Bronchial epithelial cell (primary cell): ENCODE data around the gene SCUBE1. TPM values are rescaled to one million over a fixed set of nuclear protein-coding genes. Genes with fewer than 3 reads are reported as not detected.

Source experiments
- DNase-seq: peaks from one replicate; pipeline ENCODE4 v3.0.0-alpha.2; 2010; ENCODE audit warnings: low read depth
- FAIRE-seq: peaks from 2 replicates; lab custom pipeline; 2011; peaks lifted over from hg19 to GRCh38; lab: Jason Lieb, UNC
- H3K27me3 ChIP-seq: 2 replicates; pipeline ENCODE4 v1.5.1; 2011; ENCODE audit warnings: low read length; ENCODE audit not compliant: control insufficient read depth, insufficient read depth
- H3K36me3 ChIP-seq: 2 replicates; pipeline ENCODE4 v1.5.1; 2011; ENCODE audit warnings: low read length; ENCODE audit not compliant: control insufficient read depth, insufficient read depth
- H3K4me3 ChIP-seq: 2 replicates; pipeline ENCODE4 v1.5.1; 2011; ENCODE audit warnings: mild to moderate bottlenecking, low read depth, low read length, control low read depth
- CTCF ChIP-seq: IDR thresholded peaks from 2 replicates; pipeline ENCODE4 v1.5.1; 2011; ENCODE audit warnings: mild to moderate bottlenecking, moderate library complexity, low read length, control low read depth, inconsistent platforms; ENCODE audit not compliant: insufficient read depth, severe bottlenecking
- total RNA-seq: library from RNA; depleted of rRNA; stranded (reverse); fragments of >200 nt; gene quantifications from 2 replicates; pipeline ENCODE4 v1.2.1, GENCODE V29; 2014

The SCUBE1 gene
- total RNA-seq, 1 donor from 2014 or later: under 0.01 TPM

- Histone ChIP-seq H3K4me3 (no peak overlapping the region), H3K36me3 (no peaks in the 10 kb centered on the region), H3K27me3 (peaks cover 7% of the 10 kb centered on the region)
- TF ChIP-seq CTCF: no peak
- no peak for DNase-seq
- FAIRE-seq: no peak
These were observed 111.5 kb downstream of the SCUBE1 start for GRCh38 chr22:43231724-43232034.

- peak; percentile 25 for DNase-seq
- Histone ChIP-seq H3K4me3 (no peak overlapping the region), H3K27me3 (peaks cover 9% of the 10 kb centered on the region), H3K36me3 (no peaks in the 10 kb centered on the region)
- FAIRE-seq: no peak
- TF ChIP-seq CTCF: peak; percentile 91
These were observed 112.0 kb downstream of the SCUBE1 start for GRCh38 chr22:43230971-43231723.

GRCh38 chr22:43230571-43230970 is 112.6 kb downstream of the SCUBE1 start:
- Histone ChIP-seq H3K4me3 (no peak overlapping the region), H3K27me3 (peaks cover 9% of the 10 kb centered on the region), H3K36me3 (no peaks in the 10 kb centered on the region)
- DNase-seq: no peak
- no peak for TF ChIP-seq CTCF
- no peak for FAIRE-seq

GRCh38 chr22:43228863-43229262 is 114.3 kb downstream of the SCUBE1 start:
- DNase-seq (no peak), FAIRE-seq (no peak)
- Histone ChIP-seq H3K27me3 (peaks cover 8% of the 10 kb centered on the region), H3K4me3 (no peak overlapping the region), H3K36me3 (no peaks in the 10 kb centered on the region)
- TF ChIP-seq CTCF: no peak

GRCh38 chr22:43228330-43228729 is 114.8 kb downstream of the SCUBE1 start:
- H3K4me3 ChIP-seq: no peak overlapping the region
- H3K27me3 ChIP-seq: peaks cover 8% of the 10 kb centered on the region
- peak; percentile 45 for TF ChIP-seq CTCF
- H3K36me3 ChIP-seq: no peaks in the 10 kb centered on the region
- FAIRE-seq (no peak), DNase-seq (no peak)

GRCh38 chr22:43227239-43227630 is 115.9 kb downstream of the SCUBE1 start:
- DNase-seq (no peak), FAIRE-seq (no peak)
- peaks cover 6% of the 10 kb centered on the region for H3K27me3 ChIP-seq

More at GRCh38 chr22:43227239-43227630, 115.9 kb downstream of the SCUBE1 start:
- Histone ChIP-seq H3K36me3 (no peaks in the 10 kb centered on the region), H3K4me3 (no peak overlapping the region)
- no peak for TF ChIP-seq CTCF
